ENCODE measurements around the gene MYH14. TPM values are rescaled to one million over a fixed set of nuclear protein-coding genes. Genes with fewer than 3 reads are reported as not detected.

MYH14 gene
- total and polyA plus RNA-seq, 2 of the 8 experiments (the other 6 are each of a cell fraction or from before 2014, with no cell fraction given), result 17.3 to 28.6 TPM

DNA sequence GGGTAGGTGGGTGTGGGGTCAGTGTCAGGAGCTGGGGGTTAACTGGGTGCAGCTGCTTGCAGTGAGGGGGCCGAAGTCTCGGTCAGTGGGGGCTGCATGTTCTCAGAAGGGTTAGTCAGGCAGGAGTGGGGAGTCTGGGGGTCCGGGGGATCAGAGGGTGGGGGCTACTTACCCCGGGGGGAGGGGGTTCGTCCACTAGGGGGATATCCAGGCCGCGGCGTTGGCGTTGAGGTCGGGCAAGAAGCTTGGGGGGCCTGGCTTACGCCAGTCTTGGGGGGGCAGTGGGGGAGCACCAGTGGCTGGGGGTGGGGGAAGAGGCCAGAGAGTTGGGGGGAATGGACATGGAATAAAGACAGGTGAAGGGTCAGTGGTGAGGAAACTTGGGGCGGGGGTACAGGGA is 116.6 kb downstream of the MYH14 start:
- Histone ChIP-seq H3K4ac (replicated peaks; ENCODE audit: insufficient read length, low read depth, low read length) (no peak overlapping the region), H3K27me3 (replicated peaks in 1 of 4; ENCODE audit: control insufficient read depth in 3 of 4, extremely low read depth in 1 of 4, insufficient read depth in 3 of 4, low read length in 3 of 4) (no peaks in the 10 kb centered on the region; a peak in 1 of 7 replicates), H3K56ac (replicated peaks; ENCODE audit: insufficient read length, low read depth, low read length) (no peak overlapping the region), H3K18ac (ENCODE audit: extremely low read depth, low read length) (no peak overlapping the region), H4K5ac (ENCODE audit: insufficient read length, low read depth, low read length) (no peak overlapping the region), H2AK5ac (ENCODE audit: low read depth, low read length) (no peak overlapping the region), H2AFZ (ENCODE audit: low read length) (no peak overlapping the region), H3K23me2 (ENCODE audit: low read depth, low read length) (peaks cover 3% of the 10 kb centered on the region), H4K20me1 (replicated peaks in 1 of 2; ENCODE audit: control insufficient read depth in 1 of 2, insufficient read depth in 2 of 2, low read length in 2 of 2) (peaks cover 9 to 15% of the 10 kb centered on the region in 2 experiments), H2BK12ac (ENCODE audit: low read depth, low read length) (no peak overlapping the region), H3K79me2 (ENCODE audit: control insufficient read depth in 1 of 2, insufficient read depth in 2 of 2, low read length in 2 of 2) (no peaks in the 10 kb centered on the region; a peak in 1 of 4 replicates), H2BK120ac (replicated peaks; ENCODE audit: low read depth, low read length) (no peak overlapping the region), H3K79me1 (ENCODE audit: low read depth, low read length) (peaks cover 6% of the 10 kb centered on the region; the same call in 1 of the 2 replicates), H2BK20ac (ENCODE audit: low read length) (no peak overlapping the region), H2BK5ac (ENCODE audit: low read depth, low read length) (no peak overlapping the region), H3K23ac (ENCODE audit: insufficient read length) (no peak overlapping the region), H3K9ac (replicated peaks in 1 of 4; ENCODE audit: extremely low read depth in 1 of 4, low read depth in 3 of 4, low read length in 3 of 4) (no peak overlapping the region), H3K4me2 (ENCODE audit: insufficient read depth in 1 of 2, low read depth in 2 of 2, low read length in 2 of 2) (no peak overlapping the region), H3K27ac (ENCODE audit: low read depth, low read length) (no peak overlapping the region), H3K9me3 (ENCODE audit: insufficient read depth in 2 of 2, low read depth in 1 of 2, low read length in 1 of 2) (no peaks in the 10 kb centered on the region), H4K91ac (replicated peaks; ENCODE audit: insufficient read length, low read length) (no peak overlapping the region), H2BK15ac (ENCODE audit: low read length) (no peak overlapping the region), H3K14ac (ENCODE audit: insufficient read length) (no peak overlapping the region), H4K8ac (ENCODE audit: extremely low read depth, insufficient read depth, low read length) (no peak overlapping the region), H3K36me3 (ENCODE audit: control insufficient read depth in 2 of 4, insufficient read depth in 4 of 4, low read length in 3 of 4) (peaks cover 3 to 13% (median 5%) of the 10 kb centered on the region in 4 experiments; a peak in 5 of 8 replicates), H3K4me1 (replicated peaks in 1 of 4; ENCODE audit: control insufficient read depth in 3 of 4, insufficient read depth in 4 of 4, low read length in 3 of 4) (peaks cover 0 to 6% (median 3%) of the 10 kb centered on the region in 4 experiments; a peak in 4 of 7 replicates), H3K4me3 (ENCODE audit: extremely low read depth in 1 of 4, insufficient read depth in 2 of 4, low read depth in 3 of 4, low read length in 4 of 4) (no peak overlapping the region)
- FAIRE-seq (no peak), DNase-seq (ENCODE audit: low read depth in 1 of 2, low spot score in 2 of 2) (no peak)
- WGBS, 2 experiments (ENCODE audit: extremely low coverage in 1 of 2, insufficient coverage in 1 of 2, insufficient read length in 1 of 2, insufficient replicate concordance in 2 of 2, low coverage in 1 of 2, low lambda C conversion rate in 2 of 2, missing lambda C conversion rate in 1 of 2), result 92% methylated on average over 2 of the region's 12 CpGs; no CpG with 5 or more reads in 1 of the 2 experiments
- ChIA-PET CTCF (ENCODE audit: partially characterized antibody) (no interaction called here), POLR2A (ENCODE audit: partially characterized antibody) (interaction anchor here (1.0 kb wide), 1 partner anchor 53 kb away, joined by 3 read pairs; no protein-coding TSS in a partner anchor)
- TF ChIP-seq HDAC6 (IDR thresholded peaks at IDR 0.05; ENCODE audit: low read depth, low read length), result no peak
- TF ChIP-seq POLR2AphosphoS5 (IDR thresholded peaks at IDR 0.05; ENCODE audit: low read depth, low read length), result no peak
- TF ChIP-seq NRF1 (IDR thresholded peaks at IDR 0.05; ENCODE audit: low read depth, low read length), result no peak
- TF ChIP-seq, protein P1, sequence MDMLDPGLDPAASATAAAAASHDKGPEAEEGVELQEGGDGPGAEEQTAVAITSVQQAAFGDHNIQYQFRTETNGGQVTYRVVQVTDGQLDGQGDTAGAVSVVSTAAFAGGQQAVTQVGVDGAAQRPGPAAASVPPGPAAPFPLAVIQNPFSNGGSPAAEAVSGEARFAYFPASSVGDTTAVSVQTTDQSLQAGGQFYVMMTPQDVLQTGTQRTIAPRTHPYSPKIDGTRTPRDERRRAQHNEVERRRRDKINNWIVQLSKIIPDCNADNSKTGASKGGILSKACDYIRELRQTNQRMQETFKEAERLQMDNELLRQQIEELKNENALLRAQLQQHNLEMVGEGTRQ (IDR thresholded peaks at IDR 0.05; ENCODE audit: low read length), result no peak
- no peak for TF ChIP-seq RNF2 (IDR thresholded peaks at IDR 0.05; ENCODE audit: borderline replicate concordance, low read depth, low read length, missing control alignments, poor library complexity, severe bottlenecking)
- no peak for TF ChIP-seq PHF8 (conservative IDR thresholded peaks at IDR 0.05; ENCODE audit: low read depth, low read length)
- TF ChIP-seq, protein P2, sequence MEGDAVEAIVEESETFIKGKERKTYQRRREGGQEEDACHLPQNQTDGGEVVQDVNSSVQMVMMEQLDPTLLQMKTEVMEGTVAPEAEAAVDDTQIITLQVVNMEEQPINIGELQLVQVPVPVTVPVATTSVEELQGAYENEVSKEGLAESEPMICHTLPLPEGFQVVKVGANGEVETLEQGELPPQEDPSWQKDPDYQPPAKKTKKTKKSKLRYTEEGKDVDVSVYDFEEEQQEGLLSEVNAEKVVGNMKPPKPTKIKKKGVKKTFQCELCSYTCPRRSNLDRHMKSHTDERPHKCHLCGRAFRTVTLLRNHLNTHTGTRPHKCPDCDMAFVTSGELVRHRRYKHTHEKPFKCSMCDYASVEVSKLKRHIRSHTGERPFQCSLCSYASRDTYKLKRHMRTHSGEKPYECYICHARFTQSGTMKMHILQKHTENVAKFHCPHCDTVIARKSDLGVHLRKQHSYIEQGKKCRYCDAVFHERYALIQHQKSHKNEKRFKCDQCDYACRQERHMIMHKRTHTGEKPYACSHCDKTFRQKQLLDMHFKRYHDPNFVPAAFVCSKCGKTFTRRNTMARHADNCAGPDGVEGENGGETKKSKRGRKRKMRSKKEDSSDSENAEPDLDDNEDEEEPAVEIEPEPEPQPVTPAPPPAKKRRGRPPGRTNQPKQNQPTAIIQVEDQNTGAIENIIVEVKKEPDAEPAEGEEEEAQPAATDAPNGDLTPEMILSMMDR (IDR thresholded peaks at IDR 0.05; ENCODE audit: control extremely low read depth in 1 of 3, insufficient read depth in 1 of 3, low read depth in 1 of 3, low read length in 3 of 3), result no peak
- TF ChIP-seq KDM4A (IDR thresholded peaks at IDR 0.05; ENCODE audit: low read depth, low read length, severe bottlenecking), result no peak
- TF ChIP-seq EP300 (IDR thresholded peaks at IDR 0.05; ENCODE audit: borderline replicate concordance in 1 of 2, low read depth in 2 of 2, low read length in 2 of 2), result no peak
